ENCODE data around the gene MED26.

DNA sequence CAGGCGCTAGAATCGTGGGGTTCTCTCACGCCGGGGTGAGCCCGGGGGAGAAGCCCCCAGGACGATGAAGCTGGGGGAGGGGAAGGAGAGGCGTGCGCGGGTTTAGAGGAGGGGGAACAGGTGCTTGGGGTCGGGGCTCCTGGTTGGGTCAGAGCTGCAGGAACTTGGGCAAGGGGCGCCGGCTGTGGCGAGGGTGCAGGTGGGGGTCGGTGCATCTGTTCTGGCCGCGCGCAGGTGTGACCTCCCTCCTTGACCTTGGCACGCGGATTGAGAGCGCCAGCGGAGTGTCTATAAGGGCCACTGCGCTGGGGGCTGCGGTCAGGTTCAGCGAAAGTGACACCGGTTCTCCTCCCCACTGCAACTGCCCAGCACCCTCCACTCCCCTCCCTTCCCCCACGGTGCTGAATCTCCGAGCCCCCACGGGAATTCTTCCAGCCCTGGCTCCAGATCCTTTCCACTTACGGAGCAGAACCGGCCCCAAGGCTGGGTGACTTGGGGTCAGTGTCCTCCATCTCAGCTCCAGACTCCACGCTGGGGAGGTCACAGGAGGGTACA lies 33.6 kb upstream of the MED26 start:
- peak in 1 of 2 experiments; percentile 20; a peak in 1 of 3 replicates for TF ChIP-seq POLR2A (IDR thresholded peaks at IDR 0.05; ENCODE audit: control extremely low read depth in 1 of 2, low read depth in 2 of 2, low read length in 2 of 2)
- TF ChIP-seq EGR1 (IDR thresholded peaks at IDR 0.05; ENCODE audit: borderline replicate concordance, low read depth, low read length), result no peak
- TF ChIP-seq, protein P1, sequence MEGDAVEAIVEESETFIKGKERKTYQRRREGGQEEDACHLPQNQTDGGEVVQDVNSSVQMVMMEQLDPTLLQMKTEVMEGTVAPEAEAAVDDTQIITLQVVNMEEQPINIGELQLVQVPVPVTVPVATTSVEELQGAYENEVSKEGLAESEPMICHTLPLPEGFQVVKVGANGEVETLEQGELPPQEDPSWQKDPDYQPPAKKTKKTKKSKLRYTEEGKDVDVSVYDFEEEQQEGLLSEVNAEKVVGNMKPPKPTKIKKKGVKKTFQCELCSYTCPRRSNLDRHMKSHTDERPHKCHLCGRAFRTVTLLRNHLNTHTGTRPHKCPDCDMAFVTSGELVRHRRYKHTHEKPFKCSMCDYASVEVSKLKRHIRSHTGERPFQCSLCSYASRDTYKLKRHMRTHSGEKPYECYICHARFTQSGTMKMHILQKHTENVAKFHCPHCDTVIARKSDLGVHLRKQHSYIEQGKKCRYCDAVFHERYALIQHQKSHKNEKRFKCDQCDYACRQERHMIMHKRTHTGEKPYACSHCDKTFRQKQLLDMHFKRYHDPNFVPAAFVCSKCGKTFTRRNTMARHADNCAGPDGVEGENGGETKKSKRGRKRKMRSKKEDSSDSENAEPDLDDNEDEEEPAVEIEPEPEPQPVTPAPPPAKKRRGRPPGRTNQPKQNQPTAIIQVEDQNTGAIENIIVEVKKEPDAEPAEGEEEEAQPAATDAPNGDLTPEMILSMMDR (IDR thresholded peaks at IDR 0.05; ENCODE audit: control extremely low read depth in 1 of 3, insufficient read depth in 1 of 3, low read depth in 1 of 3, low read length in 3 of 3), result no peak
- TF ChIP-seq, protein P2, sequence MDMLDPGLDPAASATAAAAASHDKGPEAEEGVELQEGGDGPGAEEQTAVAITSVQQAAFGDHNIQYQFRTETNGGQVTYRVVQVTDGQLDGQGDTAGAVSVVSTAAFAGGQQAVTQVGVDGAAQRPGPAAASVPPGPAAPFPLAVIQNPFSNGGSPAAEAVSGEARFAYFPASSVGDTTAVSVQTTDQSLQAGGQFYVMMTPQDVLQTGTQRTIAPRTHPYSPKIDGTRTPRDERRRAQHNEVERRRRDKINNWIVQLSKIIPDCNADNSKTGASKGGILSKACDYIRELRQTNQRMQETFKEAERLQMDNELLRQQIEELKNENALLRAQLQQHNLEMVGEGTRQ (IDR thresholded peaks at IDR 0.05; ENCODE audit: low read length), result no peak

Measured in H1 (cell line).